HG02943 (cell line): ENCODE data around the gene HDAC4.

ENCODE experiments used
- ATAC-seq: cut with Tn5 transposase; IDR thresholded peaks from one replicate; pipeline ENCODE4 v1.9.1; 2021; ENCODE audit warnings: mild to moderate bottlenecking, low read depth, moderate library complexity; ENCODE audit not compliant: unreplicated experiment

Gene HDAC4

DNA sequence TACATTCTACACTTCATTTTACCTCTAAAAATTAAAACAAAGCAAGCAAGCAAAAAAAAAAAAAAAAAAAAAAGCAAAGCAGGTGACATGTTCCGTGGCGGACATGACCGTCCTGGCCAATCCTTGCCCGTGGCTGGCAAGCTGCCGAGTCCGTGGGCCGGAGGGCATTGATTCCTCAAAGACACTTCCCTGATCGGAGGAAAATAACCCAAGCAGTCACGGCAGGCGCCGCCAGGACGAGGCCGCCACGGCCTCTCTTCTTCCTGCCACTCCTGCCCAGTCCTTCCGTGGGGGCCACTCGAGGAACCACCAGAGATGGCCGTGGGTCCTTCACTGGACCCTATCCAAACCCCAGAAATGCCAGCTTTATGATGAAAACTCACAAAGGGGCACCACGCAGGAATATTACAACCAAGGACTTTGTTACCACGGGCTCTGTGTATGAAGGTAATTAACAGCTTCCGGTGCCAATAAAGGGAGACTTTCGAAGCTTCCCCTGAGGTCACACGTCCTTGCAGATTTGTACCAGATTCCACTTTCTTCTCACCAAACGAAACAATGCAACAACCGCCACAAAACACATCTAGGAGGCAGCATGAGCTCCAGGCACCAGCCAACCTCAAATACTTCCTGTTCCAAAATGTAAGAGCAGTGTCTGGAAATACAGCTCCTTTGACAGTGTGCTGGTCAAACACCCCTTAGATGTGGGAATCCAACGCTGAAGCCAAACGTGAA is 170.3 kb downstream of the HDAC4 start:
- no peak for ATAC-seq

DNA sequence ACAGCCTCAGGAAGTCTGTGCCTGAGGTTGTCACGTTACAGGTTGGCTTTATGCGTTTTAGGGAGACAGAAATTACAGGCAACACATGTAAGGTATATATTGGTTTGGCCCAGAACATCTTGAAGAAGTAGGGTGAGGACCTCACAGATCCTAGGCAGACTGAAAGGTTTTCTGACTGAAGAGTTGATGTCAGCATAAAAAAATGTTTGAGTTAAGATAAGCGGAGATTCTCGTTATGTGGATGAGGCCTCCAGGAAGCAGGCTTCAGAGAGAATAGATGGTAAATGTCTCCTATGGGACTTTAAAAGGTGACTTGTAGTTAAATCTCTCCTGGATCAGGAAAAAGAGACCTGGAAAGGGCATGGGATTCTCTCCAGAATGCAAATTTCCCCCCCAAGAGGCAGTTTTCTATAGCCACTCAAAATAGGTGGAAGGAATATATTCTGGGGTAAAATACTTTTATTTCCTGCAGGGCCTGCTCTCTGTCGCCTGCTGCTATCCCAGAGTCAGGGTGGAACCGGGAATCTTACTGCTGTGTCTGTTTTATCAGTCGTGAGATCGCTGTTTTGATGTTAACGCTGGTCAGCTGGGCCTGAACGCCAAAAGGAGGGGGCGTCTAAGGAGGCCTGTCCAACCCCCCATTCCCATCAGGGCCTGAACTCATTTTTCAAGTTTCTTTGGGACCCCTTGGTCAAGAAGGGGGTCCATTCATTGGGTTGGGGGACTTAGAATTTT is 171.1 kb downstream of the HDAC4 start:
- ATAC-seq = no peak

GRCh38 chr2:239227661-239228371 is 173.0 kb downstream of the HDAC4 start:
- ATAC-seq = no peak

GRCh38 chr2:239226677-239227581 is 173.9 kb downstream of the HDAC4 start:
- no peak for ATAC-seq

DNA sequence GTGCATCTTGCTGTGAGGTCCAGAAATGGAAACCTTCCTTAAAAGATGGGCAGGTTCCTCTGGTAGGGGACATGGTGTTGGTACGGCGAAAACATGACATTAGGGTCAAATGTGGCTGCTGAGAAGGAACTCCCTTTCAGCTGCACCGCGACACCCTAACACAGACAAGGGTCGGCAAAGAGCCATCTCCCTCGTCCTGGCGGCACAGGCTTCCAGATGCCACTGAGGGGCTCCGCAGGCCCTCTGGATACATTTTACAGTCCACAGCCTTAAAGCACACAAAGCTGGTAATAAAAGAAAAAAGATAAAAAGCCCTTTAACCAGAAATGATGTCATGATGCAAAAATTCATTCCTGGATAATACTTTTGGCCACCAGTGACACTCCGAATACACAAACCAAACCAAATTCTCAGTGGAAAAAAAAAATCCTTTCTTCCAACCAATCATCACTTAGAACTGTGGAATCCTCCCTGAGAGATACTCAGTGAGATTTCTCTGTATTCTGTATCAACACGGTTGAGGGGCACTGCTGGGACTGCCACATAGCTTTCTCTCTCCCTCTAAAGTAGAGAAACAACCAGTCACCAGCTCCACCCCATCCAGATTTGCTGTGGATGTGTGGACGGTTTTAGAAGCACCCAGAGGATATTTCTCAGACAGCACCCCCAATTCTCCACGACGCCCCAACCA is 174.8 kb downstream of the HDAC4 start:
- ATAC-seq = no peak

- ATAC-seq = no peak
These were observed 175.4 kb downstream of the HDAC4 start for GRCh38 chr2:239225371-239225851.

DNA sequence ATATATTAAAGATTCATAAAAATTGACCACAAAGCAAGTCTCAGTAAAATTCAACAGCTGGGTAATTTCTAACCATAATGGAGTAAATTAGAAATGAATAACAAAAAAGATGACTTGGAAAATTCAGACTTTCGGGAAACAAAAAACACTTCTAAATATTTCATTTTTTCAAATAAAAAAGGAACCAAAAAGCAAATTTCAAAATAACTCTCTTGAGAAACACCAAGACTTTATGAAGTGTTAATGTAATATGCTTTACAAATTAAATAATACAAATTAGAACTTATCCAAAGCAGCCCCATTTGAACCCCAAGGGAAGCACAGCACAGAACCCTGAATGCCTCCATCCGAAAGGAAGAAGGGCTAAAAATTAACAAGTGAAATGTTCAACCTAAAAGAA is 175.9 kb downstream of the HDAC4 start:
- no peak for ATAC-seq

DNA sequence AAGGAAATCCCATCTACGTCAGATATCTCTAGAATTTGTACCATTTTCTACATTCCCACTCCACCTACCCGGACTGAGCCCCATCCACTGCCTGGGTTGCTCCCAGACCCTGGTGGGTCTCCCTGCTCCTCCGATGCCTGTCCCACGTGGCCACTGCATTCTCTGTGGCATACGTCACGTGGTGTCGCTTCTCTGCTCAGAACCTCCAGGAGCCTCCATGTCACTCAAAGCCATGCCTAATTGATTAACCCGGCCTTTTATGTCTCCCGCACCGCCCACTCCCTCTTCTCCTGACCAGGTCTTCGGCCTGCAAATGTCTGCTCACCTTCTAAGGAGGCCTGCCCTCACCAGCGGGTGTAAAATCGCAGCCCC is 176.6 kb downstream of the HDAC4 start:
- ATAC-seq = no peak

DNA sequence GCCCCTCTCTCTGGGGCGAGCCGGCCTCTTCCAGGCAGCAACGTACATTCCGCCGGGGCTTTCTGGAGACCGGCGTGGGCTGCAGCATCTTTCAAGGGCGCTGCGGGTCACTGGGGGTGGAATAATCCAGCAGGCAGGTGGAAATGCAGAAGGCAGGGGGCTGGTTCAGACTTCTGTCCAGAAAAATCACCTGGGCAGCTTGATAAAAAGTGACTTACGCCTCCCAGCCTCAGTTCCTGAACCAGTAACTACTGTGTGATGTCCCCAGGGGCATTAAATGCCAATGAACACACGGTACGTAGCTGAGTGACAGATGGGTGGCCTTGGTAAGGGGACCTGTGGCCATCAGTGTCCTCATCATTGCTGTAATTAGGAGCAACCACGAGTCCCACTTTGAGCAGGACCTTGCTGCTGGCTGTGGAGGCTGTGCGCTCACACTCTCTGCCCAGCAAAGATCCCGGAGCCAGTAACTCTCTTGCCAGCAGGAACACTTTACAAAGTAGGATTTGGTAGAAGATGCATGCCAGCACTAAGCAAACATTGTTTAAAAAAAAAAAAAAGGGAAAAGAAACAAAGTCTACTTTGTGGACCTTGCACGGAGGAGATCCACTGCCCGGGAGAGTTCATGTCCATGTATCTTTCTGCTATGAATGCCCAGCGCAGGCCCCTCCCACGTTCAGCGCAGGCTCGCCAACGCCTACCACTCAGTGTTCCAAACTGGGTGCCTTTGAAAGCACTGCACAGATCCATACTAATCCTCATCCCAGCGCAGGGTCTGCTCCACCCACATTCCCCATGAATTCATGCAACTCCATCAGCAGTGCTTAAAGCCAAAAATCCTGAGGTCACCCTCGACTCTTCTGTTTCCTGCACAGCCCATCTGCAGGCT is 177.3 kb downstream of the HDAC4 start:
- ATAC-seq = no peak

DNA sequence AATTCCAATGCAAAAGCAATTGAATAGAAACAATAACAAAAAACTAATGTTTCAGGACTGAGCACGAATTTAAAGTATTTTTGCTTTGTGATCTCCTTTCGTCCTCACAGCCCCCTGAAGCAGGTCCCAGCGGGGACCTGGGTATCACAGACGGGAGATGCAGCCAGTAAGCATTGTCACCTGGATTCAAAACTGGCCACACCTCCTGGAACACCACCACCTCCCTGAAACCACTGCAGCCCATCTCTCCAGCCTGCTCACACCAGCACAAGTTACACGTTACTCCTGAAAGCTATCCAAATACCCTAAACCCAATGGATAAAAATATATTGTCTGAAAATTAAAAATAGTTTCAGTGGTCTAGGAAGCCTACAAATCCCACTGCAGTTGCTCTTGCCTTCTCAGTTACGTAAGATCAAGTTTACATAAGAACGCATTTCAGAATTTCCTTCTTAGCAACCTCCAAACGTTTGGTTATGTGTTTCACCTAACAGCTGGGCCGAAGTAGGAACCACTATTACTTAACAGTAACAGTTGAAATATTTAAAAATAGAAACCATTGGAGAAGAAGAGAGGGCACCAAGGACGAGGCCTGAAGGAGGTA is 178.0 kb downstream of the HDAC4 start:
- no peak for ATAC-seq

GRCh38 chr2:239222312-239222660 is 178.5 kb downstream of the HDAC4 start:
- no peak for ATAC-seq

- ATAC-seq = no peak
These were observed 179.8 kb downstream of the HDAC4 start for GRCh38 chr2:239220981-239221396.

GRCh38 chr2:239220341-239220740 is 180.5 kb downstream of the HDAC4 start:
- no peak for ATAC-seq

DNA sequence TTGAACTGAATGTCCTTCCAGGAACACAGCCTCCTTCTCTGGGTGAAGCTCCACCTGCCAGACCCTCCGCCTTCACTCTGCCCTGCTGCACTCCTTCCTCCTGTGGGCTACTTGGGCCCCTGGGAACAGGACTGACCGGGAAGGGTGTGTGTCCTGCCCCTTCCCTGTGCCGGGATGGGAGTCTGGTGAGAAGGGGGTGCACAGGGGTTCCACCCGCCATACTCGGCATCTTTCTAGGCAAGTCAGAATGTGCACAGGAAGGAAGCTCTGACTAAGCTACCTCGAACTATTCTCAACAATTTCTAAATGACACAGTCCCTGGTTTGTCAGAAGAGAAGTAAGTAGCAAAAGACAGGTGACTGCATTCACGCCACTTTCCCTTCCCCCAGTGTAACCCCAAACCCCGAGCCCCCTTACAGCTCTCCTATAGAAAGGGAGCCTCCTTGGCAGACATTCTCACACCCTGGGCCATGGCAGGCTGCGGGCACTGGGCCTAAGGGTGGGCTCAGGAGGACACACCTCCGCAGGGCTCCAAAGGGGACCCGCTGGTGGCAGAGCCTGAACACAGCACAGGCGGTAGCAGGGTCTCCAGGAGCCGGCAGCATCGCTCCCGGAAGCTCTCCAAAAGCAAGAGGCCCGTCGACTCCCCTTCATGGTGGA is 184.1 kb downstream of the HDAC4 start:
- ATAC-seq = no peak

GRCh38 chr2:239215988-239216613 is 184.7 kb downstream of the HDAC4 start:
- ATAC-seq = no peak

DNA sequence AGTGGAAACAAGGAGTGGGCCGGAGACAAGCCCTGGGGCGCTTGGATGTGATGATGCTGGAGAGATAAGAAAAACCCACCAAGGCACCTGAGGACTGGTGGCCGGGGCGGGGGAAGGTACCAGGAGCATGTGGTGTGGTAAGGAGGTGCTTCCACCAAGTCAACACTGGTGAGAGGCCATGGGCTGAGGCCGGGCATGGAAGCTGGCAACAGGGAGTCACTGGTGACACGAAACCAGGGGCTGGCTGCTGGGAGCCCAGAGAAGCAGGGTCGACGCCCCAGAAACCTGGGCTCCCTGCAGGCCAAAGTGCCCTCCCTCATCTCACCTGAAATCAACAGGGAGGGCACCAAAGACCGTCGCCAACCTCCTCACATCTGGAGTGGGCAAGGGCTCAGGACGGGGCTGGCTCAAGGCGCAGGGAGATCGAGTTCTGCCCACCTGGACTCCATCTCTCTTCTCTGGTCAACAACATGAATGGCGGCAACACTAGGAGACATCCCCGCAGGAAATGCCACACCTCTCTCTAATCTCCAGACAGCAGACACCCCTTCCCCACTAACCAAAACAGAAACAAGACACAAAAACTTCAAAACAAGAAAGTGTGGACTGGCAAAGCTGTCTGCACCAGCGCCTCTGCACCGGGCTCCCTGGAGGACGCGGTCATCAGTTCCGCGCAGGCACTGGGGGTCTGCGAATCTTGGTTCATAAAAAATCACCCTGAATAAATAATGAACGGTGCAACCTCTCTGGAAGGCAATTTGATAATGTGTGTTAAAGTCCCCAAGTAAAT is 185.5 kb downstream of the HDAC4 start:
- no peak for ATAC-seq

GRCh38 chr2:239214725-239215124 is 186.1 kb downstream of the HDAC4 start:
- ATAC-seq = no peak
